ENCODE results near the gene UBE2S.

The UBE2S gene

GRCh38 chr19:55368701-55369563 is 38.7 kb downstream of the UBE2S start:
- Histone ChIP-seq H3K4me3 (ENCODE audit: low read depth in 1 of 2, low read length in 1 of 2) (no peak overlapping the region), H3K27ac (no peak overlapping the region), H3K4me1 (ENCODE audit: control insufficient read depth in 1 of 2, insufficient read depth in 1 of 2, low read depth in 1 of 2, low read length in 1 of 2) (no peaks in the 10 kb centered on the region), H3K9me3 (no peaks in the 10 kb centered on the region), H3K36me3 (no peaks in the 10 kb centered on the region), H3K27me3 (peaks cover 91% of the 10 kb centered on the region)
- no peak for TF ChIP-seq CTCF (IDR thresholded peaks at IDR 0.05)

GRCh38 chr19:55368106-55368505 is 39.5 kb downstream of the UBE2S start:
- no peaks in the 10 kb centered on the region for H3K4me1 ChIP-seq (ENCODE audit: control insufficient read depth in 1 of 2, insufficient read depth in 1 of 2, low read depth in 1 of 2, low read length in 1 of 2)
- no peaks in the 10 kb centered on the region for H3K36me3 ChIP-seq
- H3K4me3 ChIP-seq (ENCODE audit: low read depth in 1 of 2, low read length in 1 of 2) = no peak overlapping the region
- H3K9me3 ChIP-seq = no peaks in the 10 kb centered on the region
- TF ChIP-seq CTCF (IDR thresholded peaks at IDR 0.05) = no peak
- H3K27me3 ChIP-seq = peaks cover 83% of the 10 kb centered on the region
- no peak overlapping the region for H3K27ac ChIP-seq

GRCh38 chr19:55366790-55367189 is 40.8 kb downstream of the UBE2S start:
- H3K4me1 ChIP-seq (ENCODE audit: control insufficient read depth in 1 of 2, insufficient read depth in 1 of 2, low read depth in 1 of 2, low read length in 1 of 2) = no peaks in the 10 kb centered on the region
- H3K27ac ChIP-seq = no peak overlapping the region
- H3K4me3 ChIP-seq (ENCODE audit: low read depth in 1 of 2, low read length in 1 of 2) = no peak overlapping the region

GRCh38 chr19:55365964-55366363 is 41.6 kb downstream of the UBE2S start:
- H3K27me3 ChIP-seq = peaks cover 62% of the 10 kb centered on the region
- H3K4me1 ChIP-seq (ENCODE audit: control insufficient read depth in 1 of 2, insufficient read depth in 1 of 2, low read depth in 1 of 2, low read length in 1 of 2) = no peaks in the 10 kb centered on the region
- no peaks in the 10 kb centered on the region for H3K9me3 ChIP-seq
- H3K27ac ChIP-seq = no peak overlapping the region
- no peak for TF ChIP-seq CTCF (IDR thresholded peaks at IDR 0.05)
- H3K4me3 ChIP-seq (ENCODE audit: low read depth in 1 of 2, low read length in 1 of 2) = no peak overlapping the region
- no peaks in the 10 kb centered on the region for H3K36me3 ChIP-seq

More at GRCh38 chr19:55366790-55367189, 40.8 kb downstream of the UBE2S start:
- TF ChIP-seq CTCF (IDR thresholded peaks at IDR 0.05) = no peak
- Histone ChIP-seq H3K9me3 (no peaks in the 10 kb centered on the region), H3K36me3 (no peaks in the 10 kb centered on the region), H3K27me3 (peaks cover 70% of the 10 kb centered on the region)

- Histone ChIP-seq H3K36me3 (no peaks in the 10 kb centered on the region), H3K4me3 (ENCODE audit: low read depth in 1 of 2, low read length in 1 of 2) (no peak overlapping the region), H3K27ac (no peak overlapping the region), H3K4me1 (ENCODE audit: control insufficient read depth in 1 of 2, insufficient read depth in 1 of 2, low read depth in 1 of 2, low read length in 1 of 2) (no peaks in the 10 kb centered on the region), H3K27me3 (peaks cover 54% of the 10 kb centered on the region), H3K9me3 (no peaks in the 10 kb centered on the region)
- TF ChIP-seq CTCF (IDR thresholded peaks at IDR 0.05) = no peak
These were observed 42.3 kb downstream of the UBE2S start for GRCh38 chr19:55365245-55365644.

Data from neutrophil (primary cell).